Dermis microvascular lymphatic vessel endothelial cell (primary cell): ENCODE data around the gene FAM171A1. TPM values are rescaled to one million over a fixed set of nuclear protein-coding genes. Genes with fewer than 3 reads are reported as not detected.

Experiments used
- DNase-seq, 2 donors: peaks; one replicate each; pipeline versions ENCODE4 v3.0.0 to v3.0.0-alpha.2; 2010; ENCODE audit warnings: low read depth in 2 of 2
- total RNA-seq: library from RNA; depleted of rRNA; stranded (reverse); fragments of >200 nt; gene quantifications from 2 replicates; pipeline ENCODE4 v1.2.1, GENCODE V29; 2014

FAM171A1 gene
- total RNA-seq, 1 donor from 2014 or later = 29.8 TPM

GRCh38 chr10:15374156-15374555, 3.1 kb upstream of the FAM171A1 start:
- no peak for DNase-seq

GRCh38 chr10:15373199-15373598, 2.1 kb upstream of the FAM171A1 start:
- DNase-seq = no peak

GRCh38 chr10:15370212-15370855, 755 bp downstream of the FAM171A1 start:
- DNase-seq = peak in 1 of 2 donors; percentile 32

- peak in 1 of 2 donors; percentile 17 for DNase-seq
Observed at GRCh38 chr10:15369256-15370211, 1.6 kb downstream of the FAM171A1 start.

- DNase-seq = no peak
Observed at GRCh38 chr10:15368101-15368855, 2.8 kb downstream of the FAM171A1 start.

- DNase-seq = no peak
Observed at GRCh38 chr10:15367296-15368085, 3.6 kb downstream of the FAM171A1 start.

- no peak for DNase-seq
Observed at GRCh38 chr10:15365692-15366091, 5.4 kb downstream of the FAM171A1 start.

- DNase-seq = no peak
Observed at GRCh38 chr10:15364001-15364400, 7.1 kb downstream of the FAM171A1 start.

- peak in 1 of 2 donors; percentile 32 for DNase-seq
Observed at GRCh38 chr10:15363031-15363430, 8.1 kb downstream of the FAM171A1 start.

- DNase-seq = no peak
Observed at GRCh38 chr10:15361131-15361530, 10.0 kb downstream of the FAM171A1 start.

- DNase-seq = no peak
Observed at GRCh38 chr10:15360566-15360965, 10.5 kb downstream of the FAM171A1 start.

GRCh38 chr10:15353471-15354017, 17.5 kb downstream of the FAM171A1 start:
- DNase-seq = no peak

- DNase-seq = no peak
Observed at GRCh38 chr10:15352836-15353235, 18.3 kb downstream of the FAM171A1 start.

- no peak for DNase-seq
Observed at GRCh38 chr10:15352201-15352600, 18.9 kb downstream of the FAM171A1 start.

GRCh38 chr10:15351099-15351820, 19.8 kb downstream of the FAM171A1 start:
- no peak for DNase-seq

- DNase-seq = no peak
Observed at GRCh38 chr10:15349112-15349511, 22.0 kb downstream of the FAM171A1 start.

- DNase-seq = peak; percentile 11 to 30
Observed at GRCh38 chr10:15348579-15348978, 22.5 kb downstream of the FAM171A1 start.

GRCh38 chr10:15347150-15347549, 23.9 kb downstream of the FAM171A1 start:
- no peak for DNase-seq

- DNase-seq = no peak
Observed at GRCh38 chr10:15346440-15347141, 24.5 kb downstream of the FAM171A1 start.
